ENCODE results near the gene ADAMTS3. TPM values are rescaled to one million over a fixed set of nuclear protein-coding genes. Genes with fewer than 3 reads are reported as not detected.

ADAMTS3 gene
- polyA plus RNA-seq, 1 donor from 2014 or later, result 0.20 TPM

GRCh38 chr4:72446353-72447055 lies 122.5 kb downstream of the ADAMTS3 start:
- Histone ChIP-seq H3K9me3 (ENCODE audit: low read length) (no peaks in the 10 kb centered on the region), H3K4me2 (ENCODE audit: low read length) (no peak overlapping the region), H3K9ac (ENCODE audit: low read length) (no peak overlapping the region), H3K27ac (ENCODE audit: low read length) (no peak overlapping the region), H3K4me3 (ENCODE audit: low read length) (no peak overlapping the region), H4K20me1 (ENCODE audit: insufficient read depth) (no peaks in the 10 kb centered on the region), H2AFZ (ENCODE audit: low read depth, low read length) (no peak overlapping the region), H3F3A (ENCODE audit: insufficient read depth, low read length, poor library complexity, severe bottlenecking) (no peaks in the 10 kb centered on the region), H3K9me2 (ENCODE audit: insufficient read depth, low read length) (no peaks in the 10 kb centered on the region), H3K27me3 (ENCODE audit: insufficient read depth, low read depth, low read length) (no peaks in the 10 kb centered on the region), H3K36me3 (ENCODE audit: insufficient read depth, low read length) (no peaks in the 10 kb centered on the region), H3K79me2 (replicated peaks; ENCODE audit: insufficient read depth, low read length) (no peaks in the 10 kb centered on the region)
- no peak for TF ChIP-seq CTCF (IDR thresholded peaks at IDR 0.05; ENCODE audit: poor library complexity, severe bottlenecking)
- TF ChIP-seq POLR2AphosphoS5 (IDR thresholded peaks at IDR 0.05), result no peak
- no peak for TF ChIP-seq EZH2 (IDR thresholded peaks at IDR 0.05; ENCODE audit: borderline replicate concordance, insufficient read depth, low read length, poor library complexity, severe bottlenecking)
- no peak for TF ChIP-seq TAF1 (IDR thresholded peaks at IDR 0.05; ENCODE audit: low read depth)
- TF ChIP-seq SMC3 (conservative IDR thresholded peaks at IDR 0.05; ENCODE audit: poor library complexity), result no peak
- TF ChIP-seq REST (IDR thresholded peaks at IDR 0.05; ENCODE audit: borderline replicate concordance), result no peak
- no peak for TF ChIP-seq MXI1 (conservative IDR thresholded peaks at IDR 0.05; ENCODE audit: poor library complexity, severe bottlenecking)
- no peak for TF ChIP-seq RAD21 (conservative IDR thresholded peaks at IDR 0.05)
- TF ChIP-seq EP300 (conservative IDR thresholded peaks at IDR 0.05; ENCODE audit: poor library complexity, severe bottlenecking), result no peak

GRCh38 chr4:72444092-72444491 lies 124.9 kb downstream of the ADAMTS3 start:
- H3K36me3 ChIP-seq (ENCODE audit: insufficient read depth, low read length), result no peaks in the 10 kb centered on the region
- H4K20me1 ChIP-seq (ENCODE audit: insufficient read depth), result no peaks in the 10 kb centered on the region
- no peak overlapping the region for H3K27ac ChIP-seq (ENCODE audit: low read length)
- H3K9me2 ChIP-seq (ENCODE audit: insufficient read depth, low read length), result no peaks in the 10 kb centered on the region
- no peaks in the 10 kb centered on the region for H3K9me3 ChIP-seq (ENCODE audit: low read length)
- H3F3A ChIP-seq (ENCODE audit: insufficient read depth, low read length, poor library complexity, severe bottlenecking), result no peaks in the 10 kb centered on the region
- no peak overlapping the region for H3K4me2 ChIP-seq (ENCODE audit: low read length)
- H3K9ac ChIP-seq (ENCODE audit: low read length), result no peak overlapping the region
- H3K4me3 ChIP-seq (ENCODE audit: low read length), result no peak overlapping the region
- no peak overlapping the region for H2AFZ ChIP-seq (ENCODE audit: low read depth, low read length)
- H3K27me3 ChIP-seq (ENCODE audit: insufficient read depth, low read depth, low read length), result no peaks in the 10 kb centered on the region
- TF ChIP-seq SMC3 (conservative IDR thresholded peaks at IDR 0.05; ENCODE audit: poor library complexity) (no peak), EP300 (conservative IDR thresholded peaks at IDR 0.05; ENCODE audit: poor library complexity, severe bottlenecking) (no peak), RAD21 (conservative IDR thresholded peaks at IDR 0.05) (no peak)
- H3K79me2 ChIP-seq (replicated peaks; ENCODE audit: insufficient read depth, low read length), result no peaks in the 10 kb centered on the region
